Limb (tissue), 2 donors: ENCODE results near the gene SLC30A1.

ENCODE experiments used
- DNase-seq, 2 donors: peaks; one replicate each; pipeline ENCODE4 v3.0.0-alpha.2; 2016; ENCODE audit errors: extremely low spot score in 2 of 2

The SLC30A1 gene

GRCh38 chr1:211609120-211610024 lies 30.4 kb upstream of the SLC30A1 start:
- no peak for DNase-seq

GRCh38 chr1:211607754-211608473 lies 29.0 kb upstream of the SLC30A1 start:
- no peak for DNase-seq

GRCh38 chr1:211606914-211607753 lies 28.2 kb upstream of the SLC30A1 start:
- no peak for DNase-seq

DNA sequence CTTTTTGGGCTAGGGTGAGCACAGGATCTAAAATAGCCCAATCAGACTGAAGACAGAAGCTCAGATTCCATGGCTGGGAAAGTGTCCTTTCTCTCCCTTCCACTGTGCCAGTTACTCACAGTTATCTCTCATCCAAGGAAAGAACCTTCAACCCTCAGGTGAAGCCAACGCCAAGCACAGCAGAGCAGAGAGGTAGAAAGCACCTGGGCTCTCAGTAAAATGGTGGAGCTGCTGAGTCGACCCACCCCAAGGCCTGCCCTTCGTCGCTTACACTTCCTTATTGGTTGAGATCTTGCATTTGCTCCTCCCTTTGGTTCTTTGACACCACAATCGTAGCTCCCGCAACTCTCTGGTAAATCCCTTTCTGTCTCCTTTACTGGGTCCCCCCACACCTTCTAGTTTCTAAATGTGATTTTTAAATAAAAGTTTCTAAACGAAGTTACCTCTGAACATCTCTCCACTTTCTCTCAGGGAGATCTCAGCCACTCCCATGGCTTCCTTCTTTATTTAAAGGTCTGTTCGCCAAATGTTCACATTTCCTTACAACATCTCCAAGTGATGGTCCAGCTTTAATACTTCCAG lies 27.5 kb upstream of the SLC30A1 start:
- DNase-seq = no peak

DNA sequence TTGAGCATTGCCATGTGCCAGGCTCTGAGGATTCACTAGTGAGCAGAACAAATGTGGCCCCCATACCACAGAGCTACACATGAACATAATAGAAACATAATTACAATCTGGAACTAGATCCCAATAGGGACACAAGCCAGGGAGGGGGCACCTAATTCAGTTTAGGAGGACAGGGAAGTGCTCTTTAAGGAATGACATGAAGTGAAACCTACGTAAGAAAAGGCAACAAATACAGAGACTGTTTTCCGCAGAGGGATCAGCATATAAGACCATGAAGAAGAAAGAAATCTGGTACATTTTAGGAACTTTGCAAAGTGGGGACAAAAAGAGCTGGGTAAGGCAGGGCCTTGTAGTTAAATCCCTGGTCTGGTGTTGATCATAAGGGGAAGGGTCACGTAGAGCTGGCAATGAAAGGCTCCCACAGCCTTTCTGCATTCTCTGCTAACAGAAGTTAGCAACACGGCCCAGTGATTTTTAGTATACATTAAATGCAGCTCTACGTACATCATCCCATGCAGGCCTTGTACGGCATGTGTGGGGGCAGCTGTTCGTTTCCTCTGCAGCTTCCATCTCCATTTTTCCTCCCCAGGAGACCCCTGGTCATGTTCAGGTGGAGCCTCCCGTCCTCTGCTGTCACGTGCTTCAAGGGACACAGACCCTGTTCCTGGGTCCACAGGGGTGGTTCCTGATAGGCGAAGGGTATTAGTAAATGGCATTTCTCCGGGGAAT lies 26.8 kb upstream of the SLC30A1 start:
- no peak for DNase-seq

GRCh38 chr1:211605034-211605433 lies 26.1 kb upstream of the SLC30A1 start:
- DNase-seq = no peak

DNA sequence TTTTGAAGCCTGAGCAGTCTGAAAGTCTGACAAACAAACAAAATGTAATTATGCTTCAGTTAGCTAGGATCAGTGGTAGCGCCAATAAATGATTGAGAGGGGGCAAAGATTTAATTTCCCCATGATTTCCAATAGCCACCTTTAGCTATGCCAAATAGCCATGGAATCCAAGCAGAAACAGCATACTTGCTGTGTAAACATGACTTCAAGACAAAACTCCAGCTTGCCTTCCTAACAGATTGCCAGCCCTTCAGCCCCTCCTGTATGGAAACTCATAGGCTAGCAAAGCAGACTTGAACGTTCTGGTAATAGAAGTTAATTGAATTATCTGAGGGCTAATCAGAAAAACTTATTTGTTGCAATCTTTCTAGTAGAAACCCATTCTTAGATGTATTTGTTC lies 25.6 kb upstream of the SLC30A1 start:
- no peak for DNase-seq

GRCh38 chr1:211603713-211604112 lies 24.8 kb upstream of the SLC30A1 start:
- no peak for DNase-seq

- no peak for DNase-seq
These were observed 24.3 kb upstream of the SLC30A1 start for GRCh38 chr1:211603191-211603701.

GRCh38 chr1:211601982-211602670 lies 23.2 kb upstream of the SLC30A1 start:
- DNase-seq = no peak

- DNase-seq = no peak
These were observed 22.2 kb upstream of the SLC30A1 start for GRCh38 chr1:211601159-211601558.

DNA sequence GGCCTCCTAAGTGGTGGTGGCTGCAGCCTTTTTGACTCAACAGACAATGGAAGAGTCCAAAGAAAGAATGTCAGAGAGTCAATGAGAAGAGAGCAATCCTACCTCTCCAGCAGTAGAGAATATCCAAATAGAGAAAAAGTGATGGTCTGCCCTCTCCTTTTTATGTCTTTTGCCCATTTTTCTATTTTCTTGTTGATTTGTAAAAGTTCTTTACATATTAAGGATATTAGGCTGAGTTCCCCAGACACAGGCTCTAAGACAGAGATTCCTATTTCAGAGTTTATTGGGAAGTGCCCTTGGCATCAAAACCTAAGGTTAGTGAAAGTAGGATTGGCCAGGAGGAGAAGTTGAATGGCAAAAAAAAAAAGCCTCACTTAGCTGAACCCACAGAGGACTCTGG lies 20.3 kb upstream of the SLC30A1 start:
- no peak for DNase-seq

- no peak for DNase-seq
These were observed 19.6 kb upstream of the SLC30A1 start for GRCh38 chr1:211598514-211598913.

DNA sequence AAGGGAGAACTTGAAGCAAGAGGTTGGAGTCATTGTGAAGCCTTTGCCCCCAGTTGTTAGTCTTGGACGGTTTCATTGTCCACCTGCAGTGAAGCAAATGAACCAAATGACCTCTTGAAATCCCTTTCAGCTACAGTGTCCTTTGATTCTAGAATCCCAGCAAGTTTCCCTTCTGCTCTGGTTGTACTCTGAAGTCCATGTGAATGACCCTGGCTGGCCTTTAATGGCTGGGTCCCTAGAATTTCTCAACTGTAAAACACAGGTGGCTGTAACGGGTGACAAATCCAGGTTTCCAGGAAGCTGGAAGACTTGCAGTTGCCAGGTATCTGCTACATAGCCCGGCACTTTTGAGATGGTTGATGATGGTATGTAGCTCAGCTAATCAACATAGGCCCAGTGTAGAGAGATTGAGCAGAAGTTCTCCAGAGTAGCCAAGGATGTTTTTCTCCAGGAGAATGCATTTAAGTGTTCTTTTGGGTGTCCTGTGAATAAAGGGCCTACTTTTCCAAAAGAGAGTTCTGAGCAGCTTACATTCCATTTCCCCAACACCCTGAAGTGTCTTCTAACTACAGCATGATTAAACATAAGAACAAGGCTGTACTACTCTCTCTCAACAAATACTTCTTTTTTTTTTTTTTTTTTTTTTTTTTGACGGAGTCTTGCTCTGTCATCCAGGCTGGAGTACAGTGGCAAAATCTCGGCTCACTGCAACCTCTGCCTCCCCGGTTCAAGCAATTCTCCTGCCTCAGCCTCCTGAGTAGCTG lies 17.6 kb upstream of the SLC30A1 start:
- no peak for DNase-seq

DNA sequence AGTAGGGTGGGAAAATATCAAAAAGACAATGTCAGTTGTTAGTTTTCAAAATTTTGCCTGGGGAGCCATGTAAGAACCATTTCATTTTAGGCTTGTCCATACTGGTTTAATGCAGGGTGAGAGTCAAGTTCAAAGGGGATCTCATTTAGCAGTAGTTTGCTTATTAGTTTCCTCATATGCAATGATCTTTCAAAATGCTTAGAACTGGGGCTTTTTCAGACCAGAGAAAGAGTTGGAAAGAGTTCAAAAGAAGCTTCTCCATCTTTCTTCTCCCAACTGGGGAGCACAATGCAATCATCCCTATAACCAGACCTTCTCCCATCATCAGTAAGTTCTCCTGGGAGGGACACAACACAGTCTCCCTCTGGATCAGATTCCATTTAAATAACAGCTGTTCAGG lies 16.5 kb upstream of the SLC30A1 start:
- no peak for DNase-seq

GRCh38 chr1:211591980-211592493 lies 13.1 kb upstream of the SLC30A1 start:
- no peak for DNase-seq

GRCh38 chr1:211589782-211590721 lies 11.1 kb upstream of the SLC30A1 start:
- DNase-seq = no peak

GRCh38 chr1:211588711-211589110 lies 9.8 kb upstream of the SLC30A1 start:
- DNase-seq = no peak
